ENCODE measurements around the gene CASP14. TPM values are rescaled to one million over a fixed set of nuclear protein-coding genes. Genes with fewer than 3 reads are reported as not detected.

CASP14 gene
- total RNA-seq, 1 experiment from 2014 or later, result not detected

DNA sequence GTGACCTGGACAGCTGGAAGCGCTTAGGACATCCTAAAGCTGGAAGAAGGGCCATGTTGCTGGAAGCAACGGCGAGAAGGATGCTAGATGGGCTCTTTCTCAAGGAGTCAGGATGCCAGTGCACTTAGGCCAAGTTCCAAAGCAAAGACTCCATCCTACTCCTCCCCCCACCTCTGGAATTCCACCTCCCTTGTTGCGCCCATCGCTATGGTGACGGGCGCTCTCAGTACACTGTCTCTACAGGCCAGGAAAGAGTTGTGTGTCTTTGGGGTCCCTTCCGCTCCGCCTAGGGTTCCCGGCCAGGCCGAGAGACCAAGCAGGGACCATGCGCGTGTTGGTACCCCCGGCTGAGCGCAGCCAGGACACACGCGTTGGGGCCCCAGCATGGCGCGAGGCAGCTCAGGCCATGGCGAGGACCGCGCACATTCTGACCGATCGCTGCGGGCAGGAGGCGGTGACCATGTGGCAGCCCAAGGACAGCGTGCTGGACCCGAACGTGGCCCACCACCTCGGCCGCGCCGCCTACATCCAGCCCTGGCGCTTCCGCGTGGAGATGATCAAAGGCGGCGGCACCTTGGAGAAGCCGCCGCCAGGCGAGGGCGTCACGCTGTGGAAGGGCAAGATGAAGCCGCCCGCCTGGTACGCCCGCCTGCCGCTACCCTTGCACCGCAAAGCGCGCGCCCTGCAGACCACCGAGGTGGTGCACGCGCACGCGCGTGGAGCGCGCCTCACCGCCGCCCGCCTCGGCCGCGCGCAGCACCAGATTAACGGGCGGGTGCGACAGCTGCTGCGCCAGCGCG lies 38.6 kb upstream of the CASP14 start (continued):
- TF ChIP-seq, protein P1, sequence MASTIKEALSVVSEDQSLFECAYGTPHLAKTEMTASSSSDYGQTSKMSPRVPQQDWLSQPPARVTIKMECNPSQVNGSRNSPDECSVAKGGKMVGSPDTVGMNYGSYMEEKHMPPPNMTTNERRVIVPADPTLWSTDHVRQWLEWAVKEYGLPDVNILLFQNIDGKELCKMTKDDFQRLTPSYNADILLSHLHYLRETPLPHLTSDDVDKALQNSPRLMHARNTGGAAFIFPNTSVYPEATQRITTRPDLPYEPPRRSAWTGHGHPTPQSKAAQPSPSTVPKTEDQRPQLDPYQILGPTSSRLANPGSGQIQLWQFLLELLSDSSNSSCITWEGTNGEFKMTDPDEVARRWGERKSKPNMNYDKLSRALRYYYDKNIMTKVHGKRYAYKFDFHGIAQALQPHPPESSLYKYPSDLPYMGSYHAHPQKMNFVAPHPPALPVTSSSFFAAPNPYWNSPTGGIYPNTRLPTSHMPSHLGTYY (CRISPR knock-in tag; IDR thresholded peaks at IDR 0.05), result no peak
- TF ChIP-seq, protein P2, sequence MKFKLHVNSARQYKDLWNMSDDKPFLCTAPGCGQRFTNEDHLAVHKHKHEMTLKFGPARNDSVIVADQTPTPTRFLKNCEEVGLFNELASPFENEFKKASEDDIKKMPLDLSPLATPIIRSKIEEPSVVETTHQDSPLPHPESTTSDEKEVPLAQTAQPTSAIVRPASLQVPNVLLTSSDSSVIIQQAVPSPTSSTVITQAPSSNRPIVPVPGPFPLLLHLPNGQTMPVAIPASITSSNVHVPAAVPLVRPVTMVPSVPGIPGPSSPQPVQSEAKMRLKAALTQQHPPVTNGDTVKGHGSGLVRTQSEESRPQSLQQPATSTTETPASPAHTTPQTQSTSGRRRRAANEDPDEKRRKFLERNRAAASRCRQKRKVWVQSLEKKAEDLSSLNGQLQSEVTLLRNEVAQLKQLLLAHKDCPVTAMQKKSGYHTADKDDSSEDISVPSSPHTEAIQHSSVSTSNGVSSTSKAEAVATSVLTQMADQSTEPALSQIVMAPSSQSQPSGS (CRISPR knock-in tag; IDR thresholded peaks at IDR 0.05; ENCODE audit: borderline replicate concordance, low read depth), result no peak
- TF ChIP-seq SMAD4 (CRISPR knock-in tag; IDR thresholded peaks at IDR 0.05) (no peak), SMAD3 (CRISPR knock-in tag; IDR thresholded peaks at IDR 0.05; ENCODE audit: borderline replicate concordance) (no peak), CBFB (CRISPR knock-in tag; IDR thresholded peaks at IDR 0.05; ENCODE audit: low read depth) (no peak), ZNF396 (CRISPR knock-in tag; IDR thresholded peaks at IDR 0.05; ENCODE audit: borderline replicate concordance) (no peak), GTF2I (CRISPR knock-in tag; conservative IDR thresholded peaks at IDR 0.05) (no peak), ETV6 (CRISPR knock-in tag; IDR thresholded peaks at IDR 0.05) (0 out of 2 replicates have a peak, but pooled peaks have one; percentile 19), ZNF219 (CRISPR knock-in tag; IDR thresholded peaks at IDR 0.05; ENCODE audit: borderline replicate concordance) (no peak), FOXK1 (CRISPR knock-in tag; IDR thresholded peaks at IDR 0.05) (peak; percentile 56; the same call in 1 of the 2 replicates), TEAD1 (CRISPR knock-in tag; IDR thresholded peaks at IDR 0.05) (no peak; the same call in 1 of the 2 replicates), IRF2 (CRISPR knock-in tag; IDR thresholded peaks at IDR 0.05; ENCODE audit: borderline replicate concordance, low read depth) (no peak), ZNF671 (CRISPR knock-in tag; IDR thresholded peaks at IDR 0.05) (no peak)
- TF ChIP-seq, protein P3, sequence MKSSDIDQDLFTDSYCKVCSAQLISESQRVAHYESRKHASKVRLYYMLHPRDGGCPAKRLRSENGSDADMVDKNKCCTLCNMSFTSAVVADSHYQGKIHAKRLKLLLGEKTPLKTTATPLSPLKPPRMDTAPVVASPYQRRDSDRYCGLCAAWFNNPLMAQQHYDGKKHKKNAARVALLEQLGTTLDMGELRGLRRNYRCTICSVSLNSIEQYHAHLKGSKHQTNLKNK (CRISPR knock-in tag; IDR thresholded peaks at IDR 0.05), result no peak
- TF ChIP-seq, protein P4, sequence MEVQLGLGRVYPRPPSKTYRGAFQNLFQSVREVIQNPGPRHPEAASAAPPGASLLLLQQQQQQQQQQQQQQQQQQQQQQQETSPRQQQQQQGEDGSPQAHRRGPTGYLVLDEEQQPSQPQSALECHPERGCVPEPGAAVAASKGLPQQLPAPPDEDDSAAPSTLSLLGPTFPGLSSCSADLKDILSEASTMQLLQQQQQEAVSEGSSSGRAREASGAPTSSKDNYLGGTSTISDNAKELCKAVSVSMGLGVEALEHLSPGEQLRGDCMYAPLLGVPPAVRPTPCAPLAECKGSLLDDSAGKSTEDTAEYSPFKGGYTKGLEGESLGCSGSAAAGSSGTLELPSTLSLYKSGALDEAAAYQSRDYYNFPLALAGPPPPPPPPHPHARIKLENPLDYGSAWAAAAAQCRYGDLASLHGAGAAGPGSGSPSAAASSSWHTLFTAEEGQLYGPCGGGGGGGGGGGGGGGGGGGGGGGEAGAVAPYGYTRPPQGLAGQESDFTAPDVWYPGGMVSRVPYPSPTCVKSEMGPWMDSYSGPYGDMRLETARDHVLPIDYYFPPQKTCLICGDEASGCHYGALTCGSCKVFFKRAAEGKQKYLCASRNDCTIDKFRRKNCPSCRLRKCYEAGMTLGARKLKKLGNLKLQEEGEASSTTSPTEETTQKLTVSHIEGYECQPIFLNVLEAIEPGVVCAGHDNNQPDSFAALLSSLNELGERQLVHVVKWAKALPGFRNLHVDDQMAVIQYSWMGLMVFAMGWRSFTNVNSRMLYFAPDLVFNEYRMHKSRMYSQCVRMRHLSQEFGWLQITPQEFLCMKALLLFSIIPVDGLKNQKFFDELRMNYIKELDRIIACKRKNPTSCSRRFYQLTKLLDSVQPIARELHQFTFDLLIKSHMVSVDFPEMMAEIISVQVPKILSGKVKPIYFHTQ (CRISPR knock-in tag; IDR thresholded peaks at IDR 0.05), result no peak
- TF ChIP-seq, protein P5, sequence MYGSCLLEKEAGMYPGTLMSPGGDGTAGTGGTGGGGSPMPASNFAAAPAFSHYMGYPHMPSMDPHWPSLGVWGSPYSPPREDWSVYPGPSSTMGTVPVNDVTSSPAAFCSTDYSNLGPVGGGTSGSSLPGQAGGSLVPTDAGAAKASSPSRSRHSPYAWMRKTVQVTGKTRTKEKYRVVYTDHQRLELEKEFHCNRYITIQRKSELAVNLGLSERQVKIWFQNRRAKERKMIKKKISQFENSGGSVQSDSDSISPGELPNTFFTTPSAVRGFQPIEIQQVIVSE (CRISPR knock-in tag; IDR thresholded peaks at IDR 0.05; ENCODE audit: borderline replicate concordance), result no peak
- TF ChIP-seq, protein P6, sequence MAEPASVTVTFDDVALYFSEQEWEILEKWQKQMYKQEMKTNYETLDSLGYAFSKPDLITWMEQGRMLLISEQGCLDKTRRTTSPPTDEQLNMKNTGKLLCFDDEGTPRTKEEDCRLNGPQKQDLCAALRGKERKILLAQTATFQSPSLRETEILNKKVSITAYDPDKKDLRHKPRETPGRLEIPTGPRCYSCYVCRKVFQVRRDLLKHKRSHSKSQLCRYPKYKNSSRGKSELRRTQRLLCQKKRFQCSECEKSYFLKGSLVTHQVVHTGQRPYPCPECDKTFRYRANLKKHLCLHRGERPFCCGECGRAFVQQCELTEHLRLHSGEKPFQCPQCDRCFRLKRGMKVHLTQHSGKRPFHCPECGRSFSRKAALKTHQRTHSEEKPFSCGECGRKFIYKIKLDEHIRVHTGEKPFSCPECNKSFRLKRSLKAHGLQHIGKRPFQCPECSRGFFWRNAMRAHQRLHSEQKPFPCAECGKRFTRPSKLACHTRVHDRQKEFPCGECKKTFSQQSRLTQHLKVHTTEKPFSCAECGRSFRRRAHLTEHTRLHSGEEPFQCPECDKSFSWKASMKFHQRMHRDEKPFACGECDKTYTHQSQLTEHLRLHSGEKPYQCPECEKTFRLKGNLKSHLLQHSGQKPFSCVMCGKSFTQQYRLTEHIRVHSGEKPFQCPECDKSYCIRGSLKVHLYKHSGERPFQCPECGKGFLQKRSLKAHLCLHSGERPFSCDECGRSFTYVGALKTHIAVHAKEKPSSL (CRISPR knock-in tag; conservative IDR thresholded peaks at IDR 0.05), result no peak
- TF ChIP-seq, protein P7, sequence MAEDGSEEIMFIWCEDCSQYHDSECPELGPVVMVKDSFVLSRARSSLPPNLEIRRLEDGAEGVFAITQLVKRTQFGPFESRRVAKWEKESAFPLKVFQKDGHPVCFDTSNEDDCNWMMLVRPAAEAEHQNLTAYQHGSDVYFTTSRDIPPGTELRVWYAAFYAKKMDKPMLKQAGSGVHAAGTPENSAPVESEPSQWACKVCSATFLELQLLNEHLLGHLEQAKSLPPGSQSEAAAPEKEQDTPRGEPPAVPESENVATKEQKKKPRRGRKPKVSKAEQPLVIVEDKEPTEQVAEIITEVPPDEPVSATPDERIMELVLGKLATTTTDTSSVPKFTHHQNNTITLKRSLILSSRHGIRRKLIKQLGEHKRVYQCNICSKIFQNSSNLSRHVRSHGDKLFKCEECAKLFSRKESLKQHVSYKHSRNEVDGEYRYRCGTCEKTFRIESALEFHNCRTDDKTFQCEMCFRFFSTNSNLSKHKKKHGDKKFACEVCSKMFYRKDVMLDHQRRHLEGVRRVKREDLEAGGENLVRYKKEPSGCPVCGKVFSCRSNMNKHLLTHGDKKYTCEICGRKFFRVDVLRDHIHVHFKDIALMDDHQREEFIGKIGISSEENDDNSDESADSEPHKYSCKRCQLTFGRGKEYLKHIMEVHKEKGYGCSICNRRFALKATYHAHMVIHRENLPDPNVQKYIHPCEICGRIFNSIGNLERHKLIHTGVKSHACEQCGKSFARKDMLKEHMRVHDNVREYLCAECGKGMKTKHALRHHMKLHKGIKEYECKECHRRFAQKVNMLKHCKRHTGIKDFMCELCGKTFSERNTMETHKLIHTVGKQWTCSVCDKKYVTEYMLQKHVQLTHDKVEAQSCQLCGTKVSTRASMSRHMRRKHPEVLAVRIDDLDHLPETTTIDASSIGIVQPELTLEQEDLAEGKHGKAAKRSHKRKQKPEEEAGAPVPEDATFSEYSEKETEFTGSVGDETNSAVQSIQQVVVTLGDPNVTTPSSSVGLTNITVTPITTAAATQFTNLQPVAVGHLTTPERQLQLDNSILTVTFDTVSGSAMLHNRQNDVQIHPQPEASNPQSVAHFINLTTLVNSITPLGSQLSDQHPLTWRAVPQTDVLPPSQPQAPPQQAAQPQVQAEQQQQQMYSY (CRISPR knock-in tag; IDR thresholded peaks at IDR 0.05), result no peak
- TF ChIP-seq, protein P8, sequence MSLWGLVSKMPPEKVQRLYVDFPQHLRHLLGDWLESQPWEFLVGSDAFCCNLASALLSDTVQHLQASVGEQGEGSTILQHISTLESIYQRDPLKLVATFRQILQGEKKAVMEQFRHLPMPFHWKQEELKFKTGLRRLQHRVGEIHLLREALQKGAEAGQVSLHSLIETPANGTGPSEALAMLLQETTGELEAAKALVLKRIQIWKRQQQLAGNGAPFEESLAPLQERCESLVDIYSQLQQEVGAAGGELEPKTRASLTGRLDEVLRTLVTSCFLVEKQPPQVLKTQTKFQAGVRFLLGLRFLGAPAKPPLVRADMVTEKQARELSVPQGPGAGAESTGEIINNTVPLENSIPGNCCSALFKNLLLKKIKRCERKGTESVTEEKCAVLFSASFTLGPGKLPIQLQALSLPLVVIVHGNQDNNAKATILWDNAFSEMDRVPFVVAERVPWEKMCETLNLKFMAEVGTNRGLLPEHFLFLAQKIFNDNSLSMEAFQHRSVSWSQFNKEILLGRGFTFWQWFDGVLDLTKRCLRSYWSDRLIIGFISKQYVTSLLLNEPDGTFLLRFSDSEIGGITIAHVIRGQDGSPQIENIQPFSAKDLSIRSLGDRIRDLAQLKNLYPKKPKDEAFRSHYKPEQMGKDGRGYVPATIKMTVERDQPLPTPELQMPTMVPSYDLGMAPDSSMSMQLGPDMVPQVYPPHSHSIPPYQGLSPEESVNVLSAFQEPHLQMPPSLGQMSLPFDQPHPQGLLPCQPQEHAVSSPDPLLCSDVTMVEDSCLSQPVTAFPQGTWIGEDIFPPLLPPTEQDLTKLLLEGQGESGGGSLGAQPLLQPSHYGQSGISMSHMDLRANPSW (CRISPR knock-in tag; conservative IDR thresholded peaks at IDR 0.05; ENCODE audit: low read depth), result no peak
- TF ChIP-seq, protein P9, sequence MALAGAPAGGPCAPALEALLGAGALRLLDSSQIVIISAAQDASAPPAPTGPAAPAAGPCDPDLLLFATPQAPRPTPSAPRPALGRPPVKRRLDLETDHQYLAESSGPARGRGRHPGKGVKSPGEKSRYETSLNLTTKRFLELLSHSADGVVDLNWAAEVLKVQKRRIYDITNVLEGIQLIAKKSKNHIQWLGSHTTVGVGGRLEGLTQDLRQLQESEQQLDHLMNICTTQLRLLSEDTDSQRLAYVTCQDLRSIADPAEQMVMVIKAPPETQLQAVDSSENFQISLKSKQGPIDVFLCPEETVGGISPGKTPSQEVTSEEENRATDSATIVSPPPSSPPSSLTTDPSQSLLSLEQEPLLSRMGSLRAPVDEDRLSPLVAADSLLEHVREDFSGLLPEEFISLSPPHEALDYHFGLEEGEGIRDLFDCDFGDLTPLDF (CRISPR knock-in tag; IDR thresholded peaks at IDR 0.05), result peak; percentile 83
